Peyer's patch (tissue), 4 donors: ENCODE measurements around the gene EFL1.

Source experiments
- CTCF ChIP-seq, 6 experiments: fragments of 450-650 bp in 4 of 6; fragments of 200-600 bp in 2 of 6; sonication (generic) in 1 of 6; IDR thresholded peaks; one replicate each; pipeline ENCODE4 v1.5.1; 2017 to 2019; ENCODE audit warnings: antibody characterized with exemption in 6 of 6, mild to moderate bottlenecking in 3 of 6, moderate library complexity in 1 of 6
- POLR2A ChIP-seq, 2 donors: fragments of 450-650 bp; IDR thresholded peaks; one replicate each; pipeline ENCODE4 v1.5.1; 2017; ENCODE audit warnings: antibody characterized with exemption in 2 of 2, mild to moderate bottlenecking in 2 of 2, moderate library complexity in 2 of 2

- no peak for TF ChIP-seq CTCF (IDR thresholded peaks at IDR 0.05)
- TF ChIP-seq POLR2A (IDR thresholded peaks at IDR 0.05) = no peak
Measured at GRCh38 chr15:82184776-82185175, 77.8 kb downstream of the EFL1 start.
